ENCODE measurements around the gene PDE7B.

The PDE7B gene

DNA sequence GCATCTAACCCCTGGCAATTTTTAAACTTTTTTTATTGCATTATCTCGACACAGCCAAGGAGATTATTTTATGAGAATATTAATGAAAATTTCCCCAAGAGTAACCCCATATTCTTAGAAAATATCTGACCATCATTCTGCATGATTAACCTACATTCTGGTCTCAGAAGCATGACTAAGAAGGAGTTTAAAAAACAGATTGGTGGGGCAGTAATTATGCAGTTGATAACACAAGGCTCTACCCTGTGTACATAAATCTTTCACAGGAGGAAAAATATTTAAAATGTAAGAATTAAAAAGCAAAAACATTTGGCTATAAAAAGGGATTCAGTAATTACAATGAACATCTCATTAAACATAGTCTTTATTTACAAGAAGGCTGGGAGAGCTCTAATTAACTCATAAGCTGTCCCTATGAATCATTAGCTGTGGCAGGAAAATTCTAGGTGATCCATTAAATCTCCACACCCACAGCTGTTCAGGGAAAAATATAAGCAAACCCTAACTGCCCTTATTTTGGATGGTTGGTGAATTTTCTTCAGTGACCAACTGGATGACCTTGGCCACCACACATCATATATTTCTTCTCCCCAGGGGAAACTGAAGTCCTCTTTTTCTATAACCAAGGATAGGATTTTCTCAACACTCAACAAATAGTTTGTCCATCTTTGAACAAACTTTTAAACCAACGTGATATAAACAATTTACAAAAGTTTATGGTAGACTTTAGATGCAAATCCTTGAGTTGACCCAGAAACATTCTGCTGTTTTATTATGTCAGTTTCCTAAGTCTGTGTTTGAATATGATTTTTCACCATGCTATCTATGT, 59.5 kb downstream of the PDE7B start:
- no peak overlapping the region for H3K4me3 ChIP-seq (ENCODE audit: low read length)

DNA sequence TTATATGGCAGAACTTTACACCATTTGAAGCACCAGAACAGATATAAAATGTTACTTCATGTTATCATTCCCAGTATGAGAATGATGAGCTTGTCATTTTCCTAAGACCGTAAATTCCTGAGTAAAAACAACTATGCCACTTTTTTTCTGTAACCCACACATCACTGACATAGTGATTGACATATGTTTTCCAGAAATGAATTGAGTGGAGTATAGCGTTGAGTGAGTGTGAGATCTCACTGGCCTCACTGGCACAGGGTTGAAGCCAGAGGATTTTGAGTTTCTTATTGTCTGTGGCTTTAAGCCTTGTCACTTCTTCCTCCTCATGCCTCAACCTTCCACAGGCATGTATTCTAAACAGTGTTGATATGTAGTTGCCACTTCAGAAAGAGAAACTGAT, 62.3 kb downstream of the PDE7B start:
- no peak overlapping the region for H3K4me2 ChIP-seq (ENCODE audit: low read length)
- no peaks in the 10 kb centered on the region for H3K27me3 ChIP-seq (ENCODE audit: control insufficient read depth, insufficient read depth, low read length)
- H3K4me3 ChIP-seq (ENCODE audit: low read length): no peak overlapping the region
- no peaks in the 10 kb centered on the region for H3K4me1 ChIP-seq (ENCODE audit: control insufficient read depth, insufficient read depth, low read length)
- H3K9me3 ChIP-seq (replicated peaks; ENCODE audit: low read length): no peaks in the 10 kb centered on the region
- H3K36me3 ChIP-seq (ENCODE audit: insufficient read depth, low read length): no peaks in the 10 kb centered on the region
- no peak overlapping the region for H3K9ac ChIP-seq (ENCODE audit: low read depth, low read length)

More for the DNA sequence above, 59.5 kb downstream of the PDE7B start:
- Histone ChIP-seq H3K36me3 (ENCODE audit: insufficient read depth, low read length) (no peaks in the 10 kb centered on the region), H3K4me1 (ENCODE audit: control insufficient read depth, insufficient read depth, low read length) (peaks cover 13% of the 10 kb centered on the region), H3K9ac (ENCODE audit: low read depth, low read length) (no peak overlapping the region), H3K4me2 (ENCODE audit: low read length) (no peak overlapping the region), H3K9me3 (replicated peaks; ENCODE audit: low read length) (no peaks in the 10 kb centered on the region), H3K27me3 (ENCODE audit: control insufficient read depth, insufficient read depth, low read length) (no peaks in the 10 kb centered on the region)

DNA sequence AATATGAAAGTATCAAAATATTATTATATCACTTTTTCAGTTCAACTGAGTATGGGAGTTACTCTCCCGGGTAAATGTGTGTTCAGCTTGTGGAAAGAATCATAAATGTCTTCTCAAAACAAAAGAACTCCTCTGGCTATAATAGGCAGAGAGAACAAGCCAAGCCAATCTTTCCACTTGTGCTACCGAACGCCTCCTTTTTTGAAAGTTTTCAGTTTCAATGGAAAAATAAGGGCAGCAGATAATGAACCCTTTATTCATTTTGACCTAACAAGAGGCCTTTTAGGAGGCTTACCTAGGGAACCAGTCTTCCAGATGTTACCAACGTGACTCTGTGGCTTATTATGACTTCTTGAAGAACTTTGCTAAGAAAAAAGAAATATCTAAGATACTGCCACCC, 67.5 kb downstream of the PDE7B start:
- H3K9ac ChIP-seq (ENCODE audit: low read depth, low read length): no peak overlapping the region
- H3K4me1 ChIP-seq (ENCODE audit: control insufficient read depth, insufficient read depth, low read length): peaks cover 28% of the 10 kb centered on the region
- H3K36me3 ChIP-seq (ENCODE audit: insufficient read depth, low read length): no peaks in the 10 kb centered on the region
- no peaks in the 10 kb centered on the region for H3K27me3 ChIP-seq (ENCODE audit: control insufficient read depth, insufficient read depth, low read length)
- no peaks in the 10 kb centered on the region for H3K9me3 ChIP-seq (replicated peaks; ENCODE audit: low read length)
- no peak overlapping the region for H3K4me2 ChIP-seq (ENCODE audit: low read length)
- no peak overlapping the region for H3K4me3 ChIP-seq (ENCODE audit: low read length)

DNA sequence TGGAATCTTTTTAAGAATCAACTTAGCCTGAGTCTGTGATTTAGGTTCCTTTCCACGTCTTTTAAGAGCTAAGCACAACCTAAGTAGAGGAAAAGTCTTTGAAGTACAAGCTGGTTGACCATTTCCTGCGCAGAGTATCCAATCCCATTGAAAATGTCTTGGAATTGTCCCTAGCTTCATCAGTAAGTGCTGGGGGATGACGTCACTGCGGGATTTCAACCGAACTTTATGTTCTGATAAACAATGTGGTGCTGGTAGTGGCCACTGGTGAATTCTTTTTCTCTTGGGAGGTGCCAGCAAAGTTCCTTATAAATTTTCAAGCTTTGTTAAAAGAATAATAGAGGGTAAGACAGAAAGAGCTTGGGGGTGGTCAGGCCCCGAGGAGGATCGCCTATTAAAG, 69.2 kb downstream of the PDE7B start:
- no peak overlapping the region for H3K9ac ChIP-seq (ENCODE audit: low read depth, low read length)
- no peak overlapping the region for H3K4me2 ChIP-seq (ENCODE audit: low read length)
- peaks cover 28% of the 10 kb centered on the region for H3K4me1 ChIP-seq (ENCODE audit: control insufficient read depth, insufficient read depth, low read length)
- H3K27me3 ChIP-seq (ENCODE audit: control insufficient read depth, insufficient read depth, low read length): no peaks in the 10 kb centered on the region
- no peak overlapping the region for H3K4me3 ChIP-seq (ENCODE audit: low read length)
- no peaks in the 10 kb centered on the region for H3K36me3 ChIP-seq (ENCODE audit: insufficient read depth, low read length)
- no peaks in the 10 kb centered on the region for H3K9me3 ChIP-seq (replicated peaks; ENCODE audit: low read length)

DNA sequence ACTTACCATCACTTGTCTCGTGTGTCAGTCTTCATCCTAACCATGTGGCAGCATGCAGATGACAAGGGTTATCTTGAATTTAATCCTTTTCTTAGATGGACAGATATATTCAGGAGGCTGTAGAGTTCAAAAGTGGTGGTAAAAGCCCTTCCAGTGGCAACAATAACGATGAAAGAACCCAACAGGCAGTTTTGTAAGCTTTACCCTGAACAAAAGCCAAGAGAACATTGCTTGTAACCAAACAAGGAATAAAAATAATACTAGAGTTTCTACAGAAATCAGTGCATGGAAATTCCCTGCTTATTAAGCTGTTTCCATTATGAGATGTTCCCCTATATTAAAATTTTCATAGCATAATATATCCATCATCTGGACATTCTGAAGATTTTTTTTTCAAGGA, 69.7 kb downstream of the PDE7B start:
- H3K4me2 ChIP-seq (ENCODE audit: low read length): no peak overlapping the region
- peaks cover 28% of the 10 kb centered on the region for H3K4me1 ChIP-seq (ENCODE audit: control insufficient read depth, insufficient read depth, low read length)
- H3K9me3 ChIP-seq (replicated peaks; ENCODE audit: low read length): no peaks in the 10 kb centered on the region
- no peak overlapping the region for H3K4me3 ChIP-seq (ENCODE audit: low read length)
- no peaks in the 10 kb centered on the region for H3K36me3 ChIP-seq (ENCODE audit: insufficient read depth, low read length)
- no peaks in the 10 kb centered on the region for H3K27me3 ChIP-seq (ENCODE audit: control insufficient read depth, insufficient read depth, low read length)
- no peak overlapping the region for H3K9ac ChIP-seq (ENCODE audit: low read depth, low read length)

DNA sequence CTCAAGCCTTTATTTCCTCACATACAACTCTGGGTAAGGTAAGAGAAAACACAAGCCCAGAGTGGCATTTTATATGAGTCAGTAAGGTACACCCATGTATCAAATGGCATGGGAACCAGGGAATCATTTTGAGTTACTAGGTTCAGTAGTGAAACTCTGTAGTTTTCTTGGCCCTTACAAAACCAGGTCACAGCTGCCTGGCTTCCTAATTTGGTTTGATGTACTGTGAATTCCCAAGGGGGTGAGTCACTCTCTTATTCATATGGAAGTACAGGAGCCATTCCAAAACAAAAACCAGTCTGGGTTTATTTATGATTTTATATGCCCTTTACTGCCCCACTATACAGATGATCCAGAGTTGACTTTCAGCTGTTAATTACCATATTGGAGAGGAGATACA, 70.7 kb downstream of the PDE7B start:
- no peaks in the 10 kb centered on the region for H3K27me3 ChIP-seq (ENCODE audit: control insufficient read depth, insufficient read depth, low read length)

DNA sequence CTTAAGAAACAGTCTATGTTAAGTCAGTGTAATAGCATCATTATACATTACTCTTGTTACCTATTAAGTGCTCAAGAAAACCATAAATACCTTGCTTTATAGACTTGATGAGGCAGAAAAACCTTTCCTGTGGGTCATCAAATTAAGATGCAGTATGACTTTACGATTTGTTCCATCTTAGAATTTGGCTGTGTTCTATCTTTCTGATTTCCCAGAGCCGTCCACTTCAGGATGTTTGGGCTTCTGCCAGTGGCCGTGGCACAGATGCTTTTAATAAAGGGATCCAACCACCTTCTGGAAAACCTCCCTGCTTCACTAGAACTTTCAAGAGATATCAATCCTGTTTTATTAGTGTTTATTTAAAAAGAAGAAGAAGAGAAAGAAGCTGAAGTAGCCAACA, 71.2 kb downstream of the PDE7B start:
- H3K9me3 ChIP-seq (replicated peaks; ENCODE audit: low read length): no peaks in the 10 kb centered on the region
- peaks cover 28% of the 10 kb centered on the region for H3K4me1 ChIP-seq (ENCODE audit: control insufficient read depth, insufficient read depth, low read length)
- H3K9ac ChIP-seq (ENCODE audit: low read depth, low read length): peak overlapping the region; percentile 15
- H3K27me3 ChIP-seq (ENCODE audit: control insufficient read depth, insufficient read depth, low read length): no peaks in the 10 kb centered on the region
- no peaks in the 10 kb centered on the region for H3K36me3 ChIP-seq (ENCODE audit: insufficient read depth, low read length)
- no peak overlapping the region for H3K4me3 ChIP-seq (ENCODE audit: low read length)
- peak overlapping the region; percentile 11 for H3K4me2 ChIP-seq (ENCODE audit: low read length)

More for the DNA sequence above, 70.7 kb downstream of the PDE7B start:
- no peak overlapping the region for H3K4me3 ChIP-seq (ENCODE audit: low read length)
- no peaks in the 10 kb centered on the region for H3K36me3 ChIP-seq (ENCODE audit: insufficient read depth, low read length)
- H3K9me3 ChIP-seq (replicated peaks; ENCODE audit: low read length): no peaks in the 10 kb centered on the region
- H3K4me2 ChIP-seq (ENCODE audit: low read length): peak overlapping the region; percentile 27
- H3K9ac ChIP-seq (ENCODE audit: low read depth, low read length): peak overlapping the region; percentile 40
- peaks cover 28% of the 10 kb centered on the region for H3K4me1 ChIP-seq (ENCODE audit: control insufficient read depth, insufficient read depth, low read length)

DNA sequence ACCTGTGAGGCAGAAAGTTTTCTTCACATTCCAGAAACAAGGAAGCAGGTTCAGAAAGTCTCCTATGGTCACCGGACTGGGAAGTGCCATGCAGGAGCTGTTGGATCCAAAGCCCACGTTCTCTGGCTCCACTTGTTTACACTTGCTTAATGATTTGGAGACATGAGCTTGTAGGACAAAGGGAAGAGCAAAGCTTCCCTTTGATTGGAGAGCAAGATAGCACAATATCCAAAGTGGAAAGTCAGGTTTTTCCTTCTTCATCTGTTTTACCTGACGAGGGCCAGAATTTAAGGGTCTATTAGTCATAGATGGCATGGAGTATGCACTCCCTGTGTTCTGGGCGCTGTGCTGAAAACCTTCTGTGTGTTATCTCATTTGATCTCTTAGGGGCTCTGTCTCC, 81.2 kb downstream of the PDE7B start:
- H3K4me3 ChIP-seq (ENCODE audit: low read length): no peak overlapping the region

DNA sequence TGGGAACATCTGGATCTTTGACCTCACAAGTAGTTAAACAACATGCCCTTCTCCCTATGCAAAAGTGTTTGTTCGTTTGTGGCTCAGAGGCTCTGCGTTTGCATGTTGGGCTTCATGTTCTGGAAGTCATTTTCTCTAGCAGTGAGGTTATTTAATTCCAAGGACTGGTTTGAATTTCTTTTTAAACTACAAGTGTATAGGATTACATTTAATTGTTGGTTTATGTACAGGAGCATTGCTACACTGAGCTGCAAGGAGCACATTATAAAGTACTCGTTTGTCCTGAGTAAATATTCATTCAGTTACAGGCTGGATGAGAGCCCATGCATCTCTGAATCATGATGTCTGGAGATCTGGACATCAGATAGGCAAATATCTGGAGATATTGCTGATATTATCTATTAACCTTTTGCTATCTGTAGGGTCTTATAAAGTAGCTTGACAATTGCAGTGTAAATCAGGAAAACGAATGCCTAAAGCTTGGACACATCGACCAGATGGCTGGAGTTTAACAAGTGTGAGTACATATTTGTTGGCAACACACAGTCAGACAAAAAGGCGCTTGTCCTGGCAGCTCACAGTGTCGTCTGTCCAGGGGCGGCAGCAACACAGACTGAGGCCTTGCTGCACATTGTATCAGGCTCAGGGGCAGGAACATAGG, 84.6 kb downstream of the PDE7B start:
- H3K9me3 ChIP-seq (replicated peaks; ENCODE audit: low read length): no peaks in the 10 kb centered on the region
- peaks cover 32% of the 10 kb centered on the region for H3K4me1 ChIP-seq (ENCODE audit: control insufficient read depth, insufficient read depth, low read length)
- no peaks in the 10 kb centered on the region for H3K36me3 ChIP-seq (ENCODE audit: insufficient read depth, low read length)
- peak overlapping the region; percentile 80 for H3K9ac ChIP-seq (ENCODE audit: low read depth, low read length)
- H3K27me3 ChIP-seq (ENCODE audit: control insufficient read depth, insufficient read depth, low read length): no peaks in the 10 kb centered on the region
- H3K4me3 ChIP-seq (ENCODE audit: low read length): peak overlapping the region; percentile 32
- H3K4me2 ChIP-seq (ENCODE audit: low read length): peak overlapping the region; percentile 75

More for the DNA sequence above, 81.2 kb downstream of the PDE7B start:
- H3K36me3 ChIP-seq (ENCODE audit: insufficient read depth, low read length): no peaks in the 10 kb centered on the region
- H3K9ac ChIP-seq (ENCODE audit: low read depth, low read length): no peak overlapping the region
- H3K4me2 ChIP-seq (ENCODE audit: low read length): no peak overlapping the region
- no peaks in the 10 kb centered on the region for H3K9me3 ChIP-seq (replicated peaks; ENCODE audit: low read length)
- peaks cover 24% of the 10 kb centered on the region for H3K4me1 ChIP-seq (ENCODE audit: control insufficient read depth, insufficient read depth, low read length)
- no peaks in the 10 kb centered on the region for H3K27me3 ChIP-seq (ENCODE audit: control insufficient read depth, insufficient read depth, low read length)

DNA sequence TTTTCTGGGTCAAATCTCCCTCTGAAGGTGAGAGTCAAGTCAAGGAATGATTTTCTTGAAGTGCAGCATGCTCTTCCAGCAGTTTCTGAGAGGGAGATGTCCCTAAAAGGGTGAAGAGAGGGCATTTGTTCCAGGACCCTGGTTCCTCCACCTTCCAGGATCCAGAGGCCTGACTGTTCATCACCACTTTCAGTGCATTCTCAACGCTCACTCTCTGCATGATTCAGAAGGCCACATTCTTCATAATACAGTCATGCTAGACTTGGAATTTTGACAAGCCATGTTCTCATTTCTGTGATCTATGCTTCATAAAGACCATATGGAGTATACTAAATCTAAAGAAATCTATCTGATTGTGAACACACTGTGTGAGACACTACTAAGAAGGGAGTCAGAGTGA, 85.1 kb downstream of the PDE7B start:
- Histone ChIP-seq H3K27me3 (ENCODE audit: control insufficient read depth, insufficient read depth, low read length) (no peaks in the 10 kb centered on the region), H3K4me1 (ENCODE audit: control insufficient read depth, insufficient read depth, low read length) (peaks cover 32% of the 10 kb centered on the region), H3K36me3 (ENCODE audit: insufficient read depth, low read length) (no peaks in the 10 kb centered on the region), H3K9ac (ENCODE audit: low read depth, low read length) (peak overlapping the region; percentile 80), H3K4me2 (ENCODE audit: low read length) (peak overlapping the region; percentile 75), H3K9me3 (replicated peaks; ENCODE audit: low read length) (no peaks in the 10 kb centered on the region), H3K4me3 (ENCODE audit: low read length) (peak overlapping the region; percentile 32)

DNA sequence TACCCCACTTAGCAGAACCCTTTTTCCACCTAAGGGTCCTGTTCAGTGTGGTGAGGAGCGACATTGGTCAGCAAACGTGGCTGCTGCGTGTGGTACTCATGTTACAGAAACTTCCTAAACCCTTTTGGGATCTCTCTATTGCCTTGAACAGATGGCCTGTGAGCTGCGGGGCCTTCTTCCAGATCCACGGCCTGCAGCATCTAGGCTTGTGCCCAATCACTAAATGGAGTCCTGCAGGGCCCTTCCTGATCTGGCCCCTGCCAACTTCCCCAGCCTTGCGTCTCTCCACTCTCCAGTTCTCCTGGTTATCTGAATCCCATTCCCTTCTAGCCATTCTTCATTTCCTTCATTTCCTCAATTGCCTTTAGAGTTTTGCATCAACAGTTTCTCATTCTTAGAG, 85.6 kb downstream of the PDE7B start:
- Histone ChIP-seq H3K9me3 (replicated peaks; ENCODE audit: low read length) (no peaks in the 10 kb centered on the region), H3K4me2 (ENCODE audit: low read length) (peak overlapping the region; percentile 25), H3K36me3 (ENCODE audit: insufficient read depth, low read length) (no peaks in the 10 kb centered on the region), H3K9ac (ENCODE audit: low read depth, low read length) (peak overlapping the region; percentile 23), H3K4me1 (ENCODE audit: control insufficient read depth, insufficient read depth, low read length) (peaks cover 32% of the 10 kb centered on the region), H3K4me3 (ENCODE audit: low read length) (no peak overlapping the region), H3K27me3 (ENCODE audit: control insufficient read depth, insufficient read depth, low read length) (no peaks in the 10 kb centered on the region)
